Measurements from ENCODE around the gene MGAT3. TPM values are rescaled to one million over a fixed set of nuclear protein-coding genes. Genes with fewer than 3 reads are reported as not detected.
A peak's percentile ranks its signal among the peaks of the same experiment; 100 is the strongest.

The MGAT3 gene
- polyA plus RNA-seq, 1 of the 3 experiments (the other 2 are of a cell fraction) = 0.16 TPM

GRCh38 chr22:39528681-39529486 lies 72.1 kb downstream of the MGAT3 start:
- H3K36me3 ChIP-seq (replicated peaks in 1 of 2; ENCODE audit: control insufficient read depth in 1 of 2, insufficient read depth in 2 of 2, low read length in 1 of 2) = peaks cover 0 to 11% of the 10 kb centered on the region in 2 experiments
- peaks cover 37% of the 10 kb centered on the region for H4K20me1 ChIP-seq (ENCODE audit: insufficient read depth)
- no peaks in the 10 kb centered on the region for H3K9me2 ChIP-seq
- no peaks in the 10 kb centered on the region for H3K27me3 ChIP-seq (ENCODE audit: insufficient read depth)
- H3K9ac ChIP-seq = no peak overlapping the region
- POLR2A ChIA-PET = interaction anchor here (0.7 to 1.7 kb wide), 6 partner anchors 8 to 209 kb away, joined by 3 to 9 read pairs (median 4); partner anchors contain the start of genes MIEF1 and RPL3
- H2AFZ ChIP-seq (ENCODE audit: low read depth) = no peak overlapping the region
- CTCF ChIA-PET = interaction anchor here (0.6 to 4.7 kb wide), 32 partner anchors 8 to 511 kb away, joined by 3 to 36 read pairs (median 4); partner anchors contain the start of genes ATF4, MIEF1, SYNGR1 and TAB1
- peaks cover 12% of the 10 kb centered on the region for H3F3A ChIP-seq (replicated peaks; ENCODE audit: insufficient read depth)
- peaks cover 4 to 27% of the 10 kb centered on the region in 2 experiments; a peak in 2 of 4 replicates for H3K4me1 ChIP-seq (ENCODE audit: control insufficient read depth in 1 of 2, insufficient read depth in 2 of 2, low read depth in 1 of 2, low read length in 1 of 2)
- peaks cover 25% of the 10 kb centered on the region for H3K79me2 ChIP-seq (ENCODE audit: insufficient read depth)
- peak; percentile 77 for DNase-seq
- TF ChIP-seq JUND (IDR thresholded peaks at IDR 0.05) (peak; percentile 84), SIN3A (IDR thresholded peaks at IDR 0.05; ENCODE audit: borderline replicate concordance, low read depth, low read length) (peak; percentile 61; the same call in 1 of the 2 replicates), YY1 (IDR thresholded peaks at IDR 0.05; ENCODE audit: low read depth) (0 out of 2 replicates have a peak, but pooled peaks have one; percentile 32), RCOR1 (IDR thresholded peaks at IDR 0.05; ENCODE audit: low read length) (peak; percentile 26; the same call in 1 of the 2 replicates), CTCF (IDR thresholded peaks at IDR 0.05) (peak; percentile 68), MAX (IDR thresholded peaks at IDR 0.05; ENCODE audit: low read depth) (peak; percentile 47; the same call in 1 of the 2 replicates), RAD21 (IDR thresholded peaks at IDR 0.05; ENCODE audit: low read length) (peak; percentile 76), CHD2 (IDR thresholded peaks at IDR 0.05; ENCODE audit: low read length, partially characterized antibody) (peak; percentile 35), EZH2phosphoT487 (IDR thresholded peaks at IDR 0.05; ENCODE audit: borderline replicate concordance, low read depth) (no peak), USF2 (IDR thresholded peaks at IDR 0.05; ENCODE audit: borderline replicate concordance, low read depth, low read length) (no peak), RFX5 (IDR thresholded peaks at IDR 0.05; ENCODE audit: low read length) (peak; percentile 70), SMC3 (IDR thresholded peaks at IDR 0.05; ENCODE audit: low read depth, low read length) (peak; percentile 74), ELF1 (IDR thresholded peaks at IDR 0.05) (no peak)
- WGBS (ENCODE audit: low lambda C conversion rate) = 11% methylated on average over 6 of the region's 32 CpGs
- peak overlapping the region in 1 of 2 experiments; percentile 37; a peak in 2 of 4 replicates for H3K4me3 ChIP-seq (ENCODE audit: low read depth in 2 of 2, low read length in 1 of 2)
- H3K9me3 ChIP-seq = no peaks in the 10 kb centered on the region
- peak overlapping the region in 1 of 2 experiments; percentile 22; a peak in 1 of 4 replicates for H3K27ac ChIP-seq (ENCODE audit: low read depth in 2 of 2, low read length in 1 of 2)
- peak overlapping the region; percentile 47; the same call in 1 of the 2 replicates for H3K4me2 ChIP-seq

Data from SK-N-SH (cell line).